Stomach (tissue), 9 donors: Measurements from ENCODE around the gene EDA. TPM values are rescaled to one million over a fixed set of nuclear protein-coding genes. Genes with fewer than 3 reads are reported as not detected.

Source experiments
- DNase-seq, 2 donors: peaks; one replicate each; pipeline versions ENCODE4 v3.0.0 to v3.0.0-alpha.2; 2013 to 2019
- H3K27ac ChIP-seq, 5 donors: fragments of 200-600 bp in 4 of 5; sonication (generic) in 4 of 5; one replicate each; pipeline ENCODE4 v1.5.1; 2013 to 2019; ENCODE audit warnings: mild to moderate bottlenecking in 1 of 5, moderate library complexity in 1 of 5
- H3K27me3 ChIP-seq, 3 donors: fragments of 200-600 bp; sonication (generic); one replicate each; pipeline ENCODE4 v1.5.1; 2017 to 2019; ENCODE audit warnings: mixed run types in 1 of 3
- H3K36me3 ChIP-seq, 4 donors: fragments of 200-600 bp; sonication (generic); 1 replicate in 3 of 4; 2 replicates in 1 of 4; pipeline ENCODE4 v1.5.1; 2016 to 2019
- H3K4me1 ChIP-seq, 4 donors: fragments of 200-600 bp; sonication (generic); one replicate each; pipeline ENCODE4 v1.5.1; 2016 to 2019
- H3K4me3 ChIP-seq, 4 donors: fragments of 200-600 bp; sonication (generic) in 3 of 4; one replicate each; pipeline ENCODE4 v1.5.1; 2016 to 2019; ENCODE audit warnings: mild to moderate bottlenecking in 1 of 4
- H3K9me3 ChIP-seq, 4 donors: fragments of 200-600 bp; sonication (generic); one replicate each; pipeline ENCODE4 v1.5.1; 2016 to 2019
- CTCF ChIP-seq, 7 experiments: fragments of 450-650 bp in 4 of 7; fragments of 200-600 bp in 3 of 7; sonication (generic) in 3 of 7; IDR thresholded peaks; one replicate each; pipeline ENCODE4 v1.5.1; 2016 to 2019; ENCODE audit warnings: antibody characterized with exemption in 7 of 7, control low read depth in 2 of 7, mild to moderate bottlenecking in 1 of 7
- EP300 ChIP-seq: sonication (generic); formaldehyde crosslinking; IDR thresholded peaks from one replicate; pipeline ENCODE4 v1.6.1; 2017; ENCODE audit warnings: antibody characterized with exemption
- POLR2A ChIP-seq, 4 donors: fragments of 450-650 bp; IDR thresholded peaks; one replicate each; pipeline ENCODE4 v1.6.1; 2016; ENCODE audit warnings: antibody characterized with exemption in 4 of 4, control low read depth in 2 of 4, mild to moderate bottlenecking in 1 of 4, moderate library complexity in 1 of 4
- POLR2AphosphoS5 ChIP-seq, 3 donors: sonication (generic); formaldehyde crosslinking; IDR thresholded peaks; one replicate each; pipeline ENCODE4 v1.6.1; 2016; ENCODE audit warnings: antibody characterized with exemption in 3 of 3
- WGBS, 5 donors: extraction: QIAGEN DNeasy Blood & Tissue Kit in 3 of 5; methylation state at CpG; one replicate each; pipeline versions ENCODE4 v1.1.5 to v1.1.7; 2013 to 2018; 5-methylcytosine and 5-hydroxymethylcytosine counted together
- intact Hi-C: fragments of 100-400 bp; cut with DNase I; formaldehyde crosslinking; loops from one replicate; pipeline ENCODE4 v1.15.1; 2023; ENCODE audit warnings: low total_unique reads
- polyA plus RNA-seq, 3 donors: library from polyadenylated mRNA; stranded (reverse); fragments of 200-250 nt; gene quantifications; one replicate each; pipeline ENCODE4 v1.2.3, GENCODE V29; 2013
- total RNA-seq, 5 donors: library from RNA; depleted of rRNA; stranded (reverse); fragments of >200 nt; gene quantifications; one replicate each; pipeline versions ENCODE4 v1.1.0 to v1.2.3, GENCODE V29; 2014 to 2016
- donor health status: healthy with polysubstance abuse.
- donor health status: Bipolar disorder and iron deficiency.
- donor health status: healthy.

Gene EDA
- total and polyA plus RNA-seq, 8 donors = 1.6 to 26.1 (median 3.1) TPM; not detected in 1

- intact Hi-C loops = no loop called here
- Histone ChIP-seq H3K36me3 (no peaks in the 10 kb centered on the region), H3K9me3 (no peaks in the 10 kb centered on the region), H3K4me1 (no peaks in the 10 kb centered on the region), H3K27ac (no peak overlapping the region), H3K4me3 (no peak overlapping the region), H3K27me3 (peaks cover 0 to under 1% (median 0%) of the 10 kb centered on the region in 3 donors)
- TF ChIP-seq EP300 (no peak), POLR2AphosphoS5 (IDR thresholded peaks at IDR 0.05) (no peak), POLR2A (IDR thresholded peaks at IDR 0.05) (no peak), CTCF (IDR thresholded peaks at IDR 0.05) (no peak)
- peak in 1 of 2 donors; percentile 32 for DNase-seq
- WGBS, 5 donors = 59 to 71% (median 70%) methylated on average over 3 of the region's 3 CpGs
Observed at GRCh38 chrX:69603566-69604194, 12.2 kb upstream of the EDA start.

GRCh38 chrX:69605521-69605920, 10.4 kb upstream of the EDA start:
- no peak for TF ChIP-seq CTCF (IDR thresholded peaks at IDR 0.05)
- no peak for TF ChIP-seq EP300
- no peak for TF ChIP-seq POLR2A (IDR thresholded peaks at IDR 0.05)
- TF ChIP-seq POLR2AphosphoS5 (IDR thresholded peaks at IDR 0.05) = no peak
- DNase-seq = no peak
- WGBS, 5 donors = 61 to 86% (median 71%) methylated on average over 4 of the region's 4 CpGs
- Histone ChIP-seq H3K9me3 (no peaks in the 10 kb centered on the region), H3K4me1 (no peaks in the 10 kb centered on the region), H3K27me3 (peaks cover 0 to 3% (median 0%) of the 10 kb centered on the region in 3 donors), H3K36me3 (no peaks in the 10 kb centered on the region), H3K4me3 (no peak overlapping the region), H3K27ac (no peak overlapping the region)
- intact Hi-C loops = no loop called here

- no peak for DNase-seq
- intact Hi-C loops = no loop called here
- Histone ChIP-seq H3K9me3 (no peaks in the 10 kb centered on the region), H3K27me3 (peaks cover 0 to 3% (median 0%) of the 10 kb centered on the region in 3 donors), H3K4me3 (no peak overlapping the region), H3K36me3 (no peaks in the 10 kb centered on the region), H3K27ac (no peak overlapping the region), H3K4me1 (no peaks in the 10 kb centered on the region)
- no peak for TF ChIP-seq POLR2A (IDR thresholded peaks at IDR 0.05)
- no peak for TF ChIP-seq POLR2AphosphoS5 (IDR thresholded peaks at IDR 0.05)
- TF ChIP-seq CTCF (IDR thresholded peaks at IDR 0.05) = no peak
- TF ChIP-seq EP300 = no peak
Observed at GRCh38 chrX:69607616-69608015, 8.3 kb upstream of the EDA start.

GRCh38 chrX:69613946-69614345, 2.0 kb upstream of the EDA start:
- intact Hi-C loops = no loop called here
- TF ChIP-seq POLR2AphosphoS5 (IDR thresholded peaks at IDR 0.05) (no peak), POLR2A (IDR thresholded peaks at IDR 0.05) (no peak), EP300 (no peak), CTCF (IDR thresholded peaks at IDR 0.05) (no peak)
- Histone ChIP-seq H3K4me3 (no peak overlapping the region), H3K4me1 (peaks cover 0 to 16% (median 0%) of the 10 kb centered on the region in 4 donors), H3K9me3 (no peaks in the 10 kb centered on the region), H3K36me3 (no peaks in the 10 kb centered on the region), H3K27ac (no peak overlapping the region), H3K27me3 (peaks cover 0 to 20% (median 8%) of the 10 kb centered on the region in 3 donors)
- 38 to 82% (median 67%) methylated on average over 1 of the region's 1 CpG for WGBS, 5 donors
- DNase-seq = peak in 1 of 2 donors; percentile 4
